HEK293 (cell line): ENCODE measurements around the gene NELL1.

Source experiments
- CTCF ChIP-seq: fragments of 450-650 bp; formaldehyde crosslinking; IDR thresholded peaks from 2 replicates; pipeline ENCODE4 v1.5.1; 2016; ENCODE audit warnings: missing biosample characterization, missing genetic modification characterization
- TCF7L2 ChIP-seq: IDR thresholded peaks from 2 replicates; pipeline ENCODE4 v1.6.1; 2011; ENCODE audit warnings: low read depth, mild to moderate bottlenecking, inconsistent platforms, low read length, moderate library complexity, borderline replicate concordance
- ZNF561 ChIP-seq: fragments of 450-650 bp; IDR thresholded peaks from 2 replicates; pipeline ENCODE4 v1.5.1; 2018; ENCODE audit warnings: missing biosample characterization, missing genetic modification characterization, borderline replicate concordance

- no peak for TF ChIP-seq CTCF
- TF ChIP-seq ZNF561 = no peak
- TF ChIP-seq TCF7L2 = no peak
Measured at GRCh38 chr11:21505070-21505469, 835.7 kb downstream of the NELL1 start.
